ENCODE results near the gene NGLY1.
A peak's percentile ranks its signal among the peaks of the same experiment; 100 is the strongest.

NGLY1 gene

GRCh38 chr3:25782636-25782937 lies 656 bp downstream of the NGLY1 start:
- Histone ChIP-seq H3K27ac (ENCODE audit: low read depth, low read length, poor library complexity, severe bottlenecking) (peak overlapping the region; percentile 82), H3F3A (ENCODE audit: insufficient read depth, low read length) (no peaks in the 10 kb centered on the region), H2AFZ (ENCODE audit: low read length) (no peak overlapping the region), H3K36me3 (ENCODE audit: insufficient read depth, low read length) (peaks cover 25% of the 10 kb centered on the region), H3K27me3 (ENCODE audit: insufficient read depth, low read length) (no peaks in the 10 kb centered on the region), H3K9me2 (ENCODE audit: low read depth, low read length) (no peaks in the 10 kb centered on the region), H3K79me2 (ENCODE audit: insufficient read depth, low read length) (peaks cover 38% of the 10 kb centered on the region), H3K4me1 (ENCODE audit: insufficient read depth, low read length, severe bottlenecking) (peaks cover 47% of the 10 kb centered on the region), H4K20me1 (ENCODE audit: insufficient read depth, low read length) (no peaks in the 10 kb centered on the region), H3K4me2 (ENCODE audit: low read length) (peak overlapping the region; percentile 95), H3K9me3 (ENCODE audit: low read length) (no peaks in the 10 kb centered on the region), H3K9ac (ENCODE audit: low read length) (peak overlapping the region; percentile 89), H3K4me3 (ENCODE audit: low read depth, low read length, poor library complexity, severe bottlenecking) (peak overlapping the region; percentile 92)
- no peak for TF ChIP-seq EZH2 (IDR thresholded peaks at IDR 0.05; ENCODE audit: borderline replicate concordance, low read length)
- TF ChIP-seq CTCF (IDR thresholded peaks at IDR 0.05; ENCODE audit: low read length), result no peak

- H3K4me3 ChIP-seq (ENCODE audit: low read depth, low read length, poor library complexity, severe bottlenecking), result peak overlapping the region; percentile 92
- H3F3A ChIP-seq (ENCODE audit: insufficient read depth, low read length), result no peaks in the 10 kb centered on the region
- TF ChIP-seq EZH2 (IDR thresholded peaks at IDR 0.05; ENCODE audit: borderline replicate concordance, low read length), result no peak
- no peak for TF ChIP-seq CTCF (IDR thresholded peaks at IDR 0.05; ENCODE audit: low read length)
- H3K9ac ChIP-seq (ENCODE audit: low read length), result peak overlapping the region; percentile 89
- H3K36me3 ChIP-seq (ENCODE audit: insufficient read depth, low read length), result peaks cover 31% of the 10 kb centered on the region
- H4K20me1 ChIP-seq (ENCODE audit: insufficient read depth, low read length), result no peaks in the 10 kb centered on the region
- H3K27me3 ChIP-seq (ENCODE audit: insufficient read depth, low read length), result no peaks in the 10 kb centered on the region
- no peak overlapping the region for H2AFZ ChIP-seq (ENCODE audit: low read length)
- no peaks in the 10 kb centered on the region for H3K9me2 ChIP-seq (ENCODE audit: low read depth, low read length)
- peak overlapping the region; percentile 95 for H3K4me2 ChIP-seq (ENCODE audit: low read length)
- no peaks in the 10 kb centered on the region for H3K9me3 ChIP-seq (ENCODE audit: low read length)
- peak overlapping the region; percentile 82 for H3K27ac ChIP-seq (ENCODE audit: low read depth, low read length, poor library complexity, severe bottlenecking)
- peaks cover 41% of the 10 kb centered on the region for H3K4me1 ChIP-seq (ENCODE audit: insufficient read depth, low read length, severe bottlenecking)
- peaks cover 38% of the 10 kb centered on the region for H3K79me2 ChIP-seq (ENCODE audit: insufficient read depth, low read length)
Measured at GRCh38 chr3:25781758-25782594, 1.3 kb downstream of the NGLY1 start.

- H2AFZ ChIP-seq (ENCODE audit: low read length), result no peak overlapping the region
- H3K9ac ChIP-seq (ENCODE audit: low read length), result peak overlapping the region; percentile 89; the same call in 1 of the 2 replicates
- peak overlapping the region; percentile 95 for H3K4me2 ChIP-seq (ENCODE audit: low read length)
- no peaks in the 10 kb centered on the region for H3K27me3 ChIP-seq (ENCODE audit: insufficient read depth, low read length)
- H3K79me2 ChIP-seq (ENCODE audit: insufficient read depth, low read length), result peaks cover 38% of the 10 kb centered on the region
- no peaks in the 10 kb centered on the region for H3K9me3 ChIP-seq (ENCODE audit: low read length)
- H3K4me3 ChIP-seq (ENCODE audit: low read depth, low read length, poor library complexity, severe bottlenecking), result peak overlapping the region; percentile 92
- H3F3A ChIP-seq (ENCODE audit: insufficient read depth, low read length), result no peaks in the 10 kb centered on the region
- H4K20me1 ChIP-seq (ENCODE audit: insufficient read depth, low read length), result no peaks in the 10 kb centered on the region
- no peak for TF ChIP-seq EZH2 (IDR thresholded peaks at IDR 0.05; ENCODE audit: borderline replicate concordance, low read length)
- TF ChIP-seq CTCF (IDR thresholded peaks at IDR 0.05; ENCODE audit: low read length), result no peak
- H3K36me3 ChIP-seq (ENCODE audit: insufficient read depth, low read length), result peaks cover 38% of the 10 kb centered on the region
- peak overlapping the region; percentile 82 for H3K27ac ChIP-seq (ENCODE audit: low read depth, low read length, poor library complexity, severe bottlenecking)
- peaks cover 37% of the 10 kb centered on the region for H3K4me1 ChIP-seq (ENCODE audit: insufficient read depth, low read length, severe bottlenecking)
- H3K9me2 ChIP-seq (ENCODE audit: low read depth, low read length), result no peaks in the 10 kb centered on the region
Measured at GRCh38 chr3:25781145-25781757, 2.0 kb downstream of the NGLY1 start.
